GM11168 (cell line): Measurements from ENCODE around the gene SLFN12L.

Experiments
- in situ Hi-C: fragments of 300-500 bp; cut with MboI; formaldehyde crosslinking; loops from one replicate; pipeline ENCODE4 v1.12.0; 2022; ENCODE audit warnings: low sequenced_read_pairs; ENCODE audit not compliant: unreplicated experiment

The SLFN12L gene

DNA sequence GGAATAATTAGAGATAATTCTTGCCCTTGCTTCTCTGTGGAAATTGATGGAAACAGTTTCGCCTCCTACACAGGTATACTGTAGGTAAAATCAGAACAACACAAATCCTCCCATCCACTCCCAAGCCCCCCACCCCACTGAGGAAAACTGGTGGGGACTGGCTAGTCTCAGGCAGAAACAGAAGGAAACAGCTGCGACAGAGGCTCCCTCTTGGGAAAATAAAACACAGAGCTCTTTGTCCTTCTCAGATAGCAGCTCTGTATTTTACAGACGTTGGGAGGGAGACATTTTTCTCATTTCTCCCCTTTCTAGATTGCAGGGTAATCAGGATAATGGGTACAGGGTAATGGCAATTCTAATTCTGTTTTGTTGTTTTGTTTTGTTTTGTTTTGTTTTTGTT is 90.0 kb downstream of the SLFN12L start:
- in situ Hi-C loops: no loop called here

- in situ Hi-C loops: loop anchor here (10.0 kb wide), 1 partner anchor 96 kb away; the partner anchor contains the start of gene SLFN12L
Measured at GRCh38 chr17:35438433-35438832, 99.0 kb downstream of the SLFN12L start.

- in situ Hi-C loops: loop anchor here (10.0 kb wide), 1 partner anchor 102 kb away; the partner anchor contains the start of gene SLFN12L
Measured at GRCh38 chr17:35433075-35433894, 104.2 kb downstream of the SLFN12L start.

DNA sequence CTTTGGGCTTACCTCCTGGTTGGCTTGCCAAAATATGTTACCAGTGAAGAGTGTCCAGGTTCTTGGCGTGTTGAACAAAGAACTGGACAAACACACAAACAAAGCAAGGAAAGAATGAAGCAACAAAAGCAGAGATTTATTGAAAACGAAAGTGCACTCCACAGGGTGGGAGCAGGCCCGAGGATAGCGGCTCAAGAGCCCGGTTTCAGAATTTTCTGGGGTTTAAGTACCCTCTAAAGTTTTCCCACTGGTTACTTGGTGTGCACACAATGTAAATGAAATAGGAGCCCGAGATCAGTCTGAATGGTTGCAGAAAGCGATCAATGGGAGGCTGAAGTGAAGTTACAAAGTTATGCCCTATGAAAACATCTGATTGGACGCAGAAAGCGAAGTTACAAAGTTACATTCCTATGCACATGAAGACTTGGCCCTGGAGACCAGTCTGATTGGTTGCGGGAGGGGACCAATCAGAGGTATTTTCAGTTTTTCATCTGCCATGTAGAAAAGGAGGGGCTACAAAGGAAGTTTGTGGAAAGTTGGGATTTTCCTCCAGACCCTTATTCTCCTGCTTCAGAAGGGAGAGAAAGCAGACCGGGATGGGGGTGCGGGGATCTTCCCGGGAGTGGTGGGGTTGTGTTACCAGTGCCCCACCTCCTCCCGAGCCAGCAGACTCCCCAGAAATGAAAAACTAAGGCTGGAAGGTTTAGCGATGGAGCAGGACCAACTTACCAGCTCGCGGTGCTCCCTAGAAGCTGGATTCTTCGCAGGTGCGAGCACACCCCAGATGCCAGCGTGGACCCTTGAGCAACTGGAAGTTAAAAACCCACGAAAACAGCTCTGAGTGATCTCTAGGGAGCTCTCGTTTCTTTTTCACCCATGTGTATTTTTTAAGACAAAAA is 105.1 kb downstream of the SLFN12L start, which contains the start of gene SLFN12:
Gene SLFN12, minus strand, starts transcription at position 325 of the 899 bp plus-strand sequence. CDS start 9,472 bp downstream, outside the sequence.
- in situ Hi-C loops: loop anchor here (10.0 kb wide), 1 partner anchor 102 kb away; the partner anchor contains the start of gene SLFN12L

DNA sequence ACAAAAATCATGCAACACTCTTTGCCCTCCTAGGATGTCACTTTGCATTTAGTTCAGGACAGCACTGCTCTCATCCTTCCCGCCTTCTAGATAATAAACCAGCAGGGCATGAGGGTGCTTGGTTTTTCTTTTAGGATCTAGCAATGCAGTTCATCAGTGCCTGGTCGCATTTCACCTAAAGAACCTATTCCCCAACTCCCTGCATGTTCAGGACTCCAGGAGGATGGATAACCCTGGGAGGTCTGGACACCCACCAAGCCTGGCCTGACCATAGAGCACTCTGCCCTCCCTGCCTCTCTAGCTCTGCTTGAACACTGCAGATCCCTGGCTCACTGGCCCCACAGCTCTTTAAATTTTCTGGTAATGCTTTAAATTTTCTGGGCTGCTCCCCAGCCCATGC is 107.8 kb downstream of the SLFN12L start:
- in situ Hi-C loops: loop anchor here (10.0 kb wide), 1 partner anchor 105 kb away; the partner anchor contains the start of gene SLFN12L

DNA sequence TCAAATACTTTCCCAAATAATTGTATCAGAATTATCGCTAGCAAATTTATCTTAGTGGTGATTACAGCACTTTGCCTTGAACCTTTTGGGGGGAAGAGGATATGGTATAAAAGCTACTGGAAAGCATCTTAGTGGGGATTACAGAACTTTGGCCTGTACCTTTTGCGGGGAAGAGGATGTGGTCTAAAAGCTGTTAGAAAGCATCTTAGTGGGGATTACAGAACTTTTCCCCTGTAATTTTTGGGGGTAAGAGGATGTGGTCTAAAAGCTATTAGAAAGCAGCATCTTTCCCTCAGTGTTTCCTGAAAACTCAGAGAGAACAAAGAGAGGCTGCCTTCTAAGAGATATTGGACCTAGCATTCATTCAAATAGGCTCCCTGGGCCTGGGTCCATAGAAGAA is 109.2 kb downstream of the SLFN12L start:
- in situ Hi-C loops: no loop called here

DNA sequence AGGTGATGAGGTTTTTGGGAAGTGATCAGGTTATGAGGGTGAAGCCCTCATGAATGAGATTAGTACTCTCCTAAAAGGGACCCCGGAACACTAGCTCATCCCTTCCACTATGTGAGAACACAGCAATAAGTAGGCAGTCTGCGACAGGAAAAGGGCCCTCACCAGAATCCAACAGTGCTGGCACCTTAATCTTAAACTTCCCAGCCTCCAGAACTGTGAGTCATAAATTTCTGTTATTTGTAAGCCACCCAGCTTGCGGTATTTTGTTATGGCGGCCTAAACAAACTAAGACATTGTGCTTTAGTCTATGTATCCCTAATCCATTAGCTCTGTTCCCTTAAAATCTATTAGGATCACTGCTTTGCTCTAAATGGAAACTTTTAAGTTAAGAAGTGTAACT is 113.7 kb downstream of the SLFN12L start:
- in situ Hi-C loops: no loop called here
